Measurements from ENCODE around the gene PRPF40A.
A peak's percentile ranks its signal among the peaks of the same experiment; 100 is the strongest.
"Not testable (repeated sequence)": the region's sequence is repeated elsewhere in the genome, so short reads cannot be mapped to it uniquely, and the experiment has no call there.

The PRPF40A gene

DNA sequence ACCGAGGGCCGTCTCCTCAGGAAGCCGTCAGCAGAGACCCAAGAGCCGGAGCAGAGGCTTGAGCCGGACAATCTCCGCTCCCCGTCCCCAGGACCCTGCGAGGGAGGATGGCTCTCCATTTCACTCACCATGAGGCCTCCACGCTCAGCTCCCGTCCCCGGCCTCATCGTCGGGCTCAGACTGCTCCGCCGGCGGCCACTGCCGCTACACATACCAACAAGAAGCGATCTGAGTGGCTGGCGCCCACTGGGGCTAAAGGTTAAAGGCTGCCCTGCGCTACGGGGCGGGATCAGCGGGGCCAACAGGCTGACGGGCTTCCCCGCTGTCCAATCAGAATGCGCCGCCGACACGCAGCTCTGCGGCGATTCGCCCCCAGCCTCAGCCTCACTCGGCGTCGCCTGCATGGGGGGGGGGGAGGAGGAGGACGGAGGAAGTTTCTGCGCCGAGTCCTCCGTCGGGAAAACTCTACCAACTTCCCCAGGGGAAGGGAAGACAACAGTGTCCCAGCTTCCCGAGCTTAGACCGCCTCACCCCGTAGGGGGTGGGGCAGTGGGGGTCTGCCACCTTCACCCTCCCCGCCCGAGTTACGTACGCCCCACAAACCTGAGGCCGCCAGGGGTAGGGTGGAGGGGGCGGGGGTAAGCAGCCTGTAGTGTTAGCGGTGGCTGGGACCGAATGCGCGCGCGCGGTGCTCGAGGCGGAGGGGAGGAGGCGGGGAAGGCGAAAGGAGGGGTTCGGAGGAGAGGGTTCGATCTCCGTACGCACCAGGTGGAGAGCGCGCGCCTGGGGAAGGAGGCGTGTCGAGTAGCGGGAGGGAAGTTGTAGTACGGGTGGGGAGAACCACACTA, at the start of gene PRPF40A:
Gene PRPF40A (minus strand): TSS at position 234 of the 848 bp plus-strand sequence. CDS start 22 bp downstream, at position 212.
- DNase-seq: peak; percentile 57

GRCh38 chr2:152766928-152767327, 49.7 kb upstream of the PRPF40A start:
- no peak for DNase-seq

- DNase-seq: no peak
These were observed 46.4 kb upstream of the PRPF40A start for GRCh38 chr2:152763651-152764050.

GRCh38 chr2:152763208-152763607, 45.9 kb upstream of the PRPF40A start:
- not testable (repeated sequence) for DNase-seq

- no peak for DNase-seq
These were observed 44.9 kb upstream of the PRPF40A start for GRCh38 chr2:152762202-152762601.

- no peak for DNase-seq
These were observed 44.0 kb upstream of the PRPF40A start for GRCh38 chr2:152761214-152761613.

GRCh38 chr2:152759290-152760072, 42.2 kb upstream of the PRPF40A start:
- no peak for DNase-seq

GRCh38 chr2:152755029-152755428, 37.8 kb upstream of the PRPF40A start:
- no peak for DNase-seq

GRCh38 chr2:152747751-152748150, 30.5 kb upstream of the PRPF40A start:
- DNase-seq: not testable (repeated sequence)

DNA sequence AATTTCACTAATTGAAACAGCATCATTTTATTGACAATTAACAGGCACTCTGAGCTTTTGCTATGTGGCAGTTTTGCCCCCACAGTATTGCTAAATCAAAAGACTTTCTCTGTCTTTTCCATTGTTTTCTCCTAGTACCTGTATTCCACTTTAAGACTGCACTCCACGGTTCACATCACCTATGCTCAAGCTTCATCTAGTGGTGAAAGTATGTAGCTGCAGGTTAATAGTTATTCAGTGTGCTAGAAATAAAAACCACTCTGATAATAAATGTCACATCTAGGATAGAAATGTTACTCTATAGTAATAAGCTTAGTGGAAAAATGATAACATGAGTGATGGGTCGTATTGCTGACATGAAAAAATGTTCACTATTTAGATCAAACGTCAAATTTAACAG, 25.7 kb upstream of the PRPF40A start:
- DNase-seq: no peak

GRCh38 chr2:152740743-152741328, 23.6 kb upstream of the PRPF40A start:
- DNase-seq: no peak

DNA sequence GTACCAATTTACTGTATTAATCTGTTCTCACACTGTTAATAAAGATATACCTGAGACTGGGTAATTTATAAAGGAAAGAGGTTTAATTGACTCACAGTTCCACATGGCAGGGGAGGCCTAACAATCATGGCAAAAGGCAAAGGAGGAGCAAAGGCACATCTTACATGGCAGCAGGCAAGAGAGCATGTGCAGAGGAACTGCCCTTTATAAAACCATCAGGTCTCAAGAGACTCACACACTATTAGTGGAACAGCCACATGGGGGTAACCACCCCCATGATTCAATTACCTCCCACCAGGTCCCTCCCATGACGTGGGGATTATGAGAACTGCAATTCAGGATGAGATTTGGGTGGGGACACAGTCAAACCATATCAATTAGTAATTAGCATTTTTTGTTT, 22.4 kb upstream of the PRPF40A start:
- DNase-seq: not testable (repeated sequence)

DNA sequence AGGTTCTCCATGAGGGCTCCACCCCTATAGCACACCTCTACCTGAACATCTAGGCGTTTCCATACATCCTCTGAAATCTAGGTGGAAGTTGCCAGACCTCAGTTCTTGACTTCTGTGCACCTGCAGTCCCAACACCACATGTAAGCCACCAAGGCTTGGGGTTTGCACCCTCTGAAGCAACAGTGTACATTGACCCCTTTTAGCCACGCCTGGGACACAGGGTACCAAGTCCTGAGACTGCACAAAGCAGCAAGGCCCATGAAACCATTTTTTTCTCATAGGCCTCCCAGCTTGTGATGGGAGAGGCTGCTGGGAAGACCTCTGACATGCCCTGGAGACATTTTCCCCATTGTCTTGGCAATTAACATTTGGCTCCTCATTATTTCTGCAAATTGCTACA, 21.2 kb upstream of the PRPF40A start:
- DNase-seq: no peak

DNA sequence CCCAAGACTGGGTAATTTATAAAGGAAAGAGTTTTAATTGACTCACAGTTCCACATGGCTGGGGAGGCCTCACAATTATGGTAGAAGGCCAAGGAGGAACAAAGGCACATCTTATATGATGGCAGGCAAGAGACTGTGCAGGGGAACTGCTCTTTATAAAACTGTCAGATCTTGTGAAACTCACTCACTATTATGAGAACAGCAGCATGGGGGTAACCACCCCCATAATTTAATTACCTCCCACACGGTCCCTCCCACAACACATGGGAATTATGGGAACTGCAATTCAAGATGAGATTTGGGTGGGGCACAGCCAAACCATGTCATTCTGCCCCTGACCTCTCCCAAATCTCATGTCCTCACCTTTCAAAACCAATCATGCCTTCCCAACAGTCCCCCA, 20.2 kb upstream of the PRPF40A start:
- DNase-seq: not testable (repeated sequence)

DNA sequence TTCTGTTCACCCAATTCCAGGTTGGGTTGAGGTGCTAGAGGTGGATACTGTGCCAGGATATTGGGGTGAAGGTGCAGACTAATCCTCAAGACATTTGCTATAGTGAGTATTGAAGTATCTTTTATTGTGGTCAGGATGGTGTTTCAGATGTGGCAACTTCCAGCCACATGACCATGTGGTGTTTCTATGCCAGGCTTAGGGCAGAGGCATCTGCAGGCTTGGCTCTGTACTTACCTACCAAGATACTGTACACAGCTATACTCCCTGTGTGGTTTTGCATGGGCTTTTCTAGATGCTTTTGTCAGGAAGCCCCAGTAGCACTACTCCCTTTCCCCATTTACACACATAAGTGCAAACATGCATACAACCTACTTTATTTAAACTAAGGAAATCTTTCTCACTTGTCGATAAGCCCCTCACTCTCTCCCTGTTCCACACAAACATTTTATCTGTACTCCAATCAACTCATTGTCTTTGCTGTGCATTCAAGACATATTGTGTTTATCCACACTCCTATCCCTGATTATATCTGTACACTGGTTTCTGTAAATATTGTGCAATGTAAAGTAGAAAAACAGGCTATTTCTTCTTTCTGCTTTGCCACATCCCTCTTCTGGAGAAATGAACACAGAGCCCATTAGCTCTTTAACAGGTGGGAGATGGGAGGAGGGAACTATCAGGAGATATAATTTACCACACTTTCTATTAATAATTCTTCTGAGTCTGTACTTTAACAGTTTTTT, 13.5 kb upstream of the PRPF40A start:
- no peak for DNase-seq

GRCh38 chr2:152729844-152730243, 12.6 kb upstream of the PRPF40A start:
- no peak for DNase-seq

DNA sequence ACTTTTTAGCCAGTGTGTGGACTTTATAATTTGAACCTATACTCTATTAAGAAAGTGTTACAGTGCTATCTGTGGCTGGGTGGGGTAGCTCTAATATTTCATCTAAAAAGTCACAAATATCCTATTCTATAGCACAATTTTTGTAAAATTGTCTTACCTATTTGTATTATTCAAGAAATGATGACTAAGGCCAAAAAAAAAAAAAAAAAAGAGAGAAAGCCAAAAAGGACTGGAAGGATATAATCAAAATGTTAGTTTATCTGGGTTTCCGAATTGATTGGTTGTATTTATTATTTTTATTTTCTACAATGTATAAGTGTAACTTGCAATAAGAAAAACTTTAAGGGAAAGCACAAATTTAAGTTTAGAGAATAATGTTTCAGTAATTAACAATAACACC, 6.7 kb upstream of the PRPF40A start:
- DNase-seq: no peak

DNA sequence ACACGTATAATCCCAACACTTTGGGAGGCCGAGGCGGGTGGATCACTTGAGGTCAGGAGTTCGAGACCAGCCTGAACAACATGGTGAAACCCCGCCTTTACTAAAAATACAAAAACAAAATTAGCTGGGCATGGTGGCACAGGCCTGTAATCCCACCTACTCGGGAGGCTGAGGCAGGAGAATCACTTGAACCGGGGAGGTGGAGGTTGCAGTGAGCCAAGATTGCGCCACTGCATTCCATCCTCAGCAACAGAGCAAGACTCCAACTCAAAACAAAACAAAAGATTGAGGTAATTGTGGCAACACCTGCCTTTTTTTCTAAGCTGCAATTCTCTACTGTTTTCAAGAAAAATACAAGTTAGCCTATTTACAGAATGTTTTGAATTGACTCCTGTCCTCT, 5.4 kb upstream of the PRPF40A start:
- DNase-seq: not testable (repeated sequence)

DNA sequence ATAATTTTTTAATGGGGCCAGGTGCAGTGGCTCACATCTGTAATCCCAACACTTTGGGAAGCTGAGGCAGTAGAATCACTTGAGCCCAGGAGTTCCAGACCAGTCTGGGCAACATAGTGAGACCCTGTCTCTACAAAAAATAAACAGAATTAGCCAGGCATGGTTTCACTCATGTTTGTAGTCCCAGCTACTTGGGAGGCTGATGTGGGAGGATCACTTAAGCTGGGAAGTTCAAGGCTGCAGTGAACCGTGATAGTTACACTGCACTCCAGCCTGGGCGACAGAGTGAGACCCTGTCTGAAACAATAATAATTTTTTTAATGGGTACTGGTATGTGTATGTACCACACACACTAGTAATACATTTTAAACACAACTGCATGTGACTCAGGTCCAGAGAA, 3.5 kb upstream of the PRPF40A start:
- DNase-seq: no peak

GRCh38 chr2:152718909-152719645, 1.8 kb upstream of the PRPF40A start:
- no peak for DNase-seq

DNA sequence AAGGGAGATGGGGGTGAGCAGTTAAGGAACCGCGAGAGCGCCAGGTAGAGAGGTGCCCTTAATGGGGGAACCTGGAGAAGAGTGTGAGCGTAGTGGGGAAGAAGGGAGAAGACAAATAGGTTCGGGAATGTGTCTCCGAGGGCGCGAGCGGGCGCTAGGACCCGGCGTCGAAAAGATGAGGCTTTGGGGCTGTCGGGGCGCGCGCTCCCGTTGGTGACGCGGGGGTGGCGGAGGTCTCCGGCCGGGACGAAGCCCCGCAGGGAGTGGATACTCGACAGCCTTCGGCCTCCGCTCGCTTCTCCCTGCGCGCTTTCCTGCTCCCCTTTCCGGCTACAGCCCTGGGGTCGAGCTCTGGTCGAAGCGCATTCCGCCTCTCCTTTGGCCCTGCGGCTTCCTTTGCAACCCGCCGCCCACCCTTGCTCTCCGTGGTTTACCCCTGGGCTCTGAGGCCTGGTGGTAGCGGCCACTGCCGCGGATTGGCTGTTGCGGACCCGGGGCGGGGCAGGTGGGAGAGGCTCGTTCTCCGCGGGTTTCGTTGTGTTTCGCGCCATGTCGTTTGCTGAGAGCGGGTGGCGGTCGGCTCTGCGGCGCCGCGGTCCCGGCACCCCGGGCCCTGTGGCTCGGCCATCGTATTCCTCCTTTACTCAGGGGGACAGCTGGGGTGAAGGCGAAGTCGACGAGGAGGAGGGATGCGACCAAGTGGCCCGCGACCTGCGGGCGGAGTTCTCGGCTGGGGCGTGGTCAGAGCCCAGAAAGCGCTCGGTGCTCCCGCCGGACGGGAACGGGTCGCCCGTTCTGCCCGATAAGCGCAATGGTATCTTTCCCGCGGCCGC, 1.0 kb upstream of the PRPF40A start, which contains the start of gene ARL6IP6:
Gene ARL6IP6 (plus strand): TSS at position 545 of the 833 bp plus-strand sequence. CDS start 5 bp downstream, at position 550.
- DNase-seq: peak; percentile 33
